Sigmoid colon (tissue), 4 donors: ENCODE measurements around the gene IFI27.

Experiments used
- CTCF ChIP-seq, 4 experiments: fragments of 450-650 bp in 3 of 4; fragments of 200-600 bp in 1 of 4; IDR thresholded peaks; one replicate each; pipeline ENCODE4 v1.5.1; 2016 to 2019; ENCODE audit warnings: antibody characterized with exemption in 4 of 4, mild to moderate bottlenecking in 3 of 4, moderate library complexity in 2 of 4
- EP300 ChIP-seq, 4 donors: sonication (generic); formaldehyde crosslinking; IDR thresholded peaks; one replicate each; pipeline ENCODE4 v1.6.1; 2017; ENCODE audit warnings: antibody characterized with exemption in 4 of 4
- POLR2A ChIP-seq, 2 donors: fragments of 450-650 bp; IDR thresholded peaks; one replicate each; pipeline ENCODE4 v1.6.1; 2016; ENCODE audit warnings: antibody characterized with exemption in 2 of 2, mild to moderate bottlenecking in 2 of 2, moderate library complexity in 2 of 2
- POLR2AphosphoS5 ChIP-seq, 4 donors: sonication (generic); formaldehyde crosslinking; IDR thresholded peaks; one replicate each; pipeline ENCODE4 v1.6.1; 2017; ENCODE audit warnings: antibody characterized with exemption in 4 of 4

GRCh38 chr14:94087891-94088290 is 22.6 kb upstream of the IFI27 start:
- TF ChIP-seq CTCF (IDR thresholded peaks at IDR 0.05) (no peak), POLR2A (IDR thresholded peaks at IDR 0.05) (no peak), EP300 (IDR thresholded peaks at IDR 0.05) (no peak), POLR2AphosphoS5 (IDR thresholded peaks at IDR 0.05) (no peak)
